H54 (cell line): Measurements from ENCODE around the gene TECRL.

Experiments
- DNase-seq: peaks from one replicate; pipeline ENCODE4 v3.0.0; 2011; ENCODE audit warnings: low spot score, mixed read lengths; ENCODE audit not compliant: insufficient read length
- FAIRE-seq: peaks from 3 replicates; lab custom pipeline; 2011; peaks lifted over from hg19 to GRCh38; lab: Jason Lieb, UNC
- POLR2A ChIP-seq: IDR thresholded peaks from 2 replicates; pipeline ENCODE4 v1.6.1; 2011; ENCODE audit warnings: low read depth, mild to moderate bottlenecking, low read length

TECRL gene, protein sequence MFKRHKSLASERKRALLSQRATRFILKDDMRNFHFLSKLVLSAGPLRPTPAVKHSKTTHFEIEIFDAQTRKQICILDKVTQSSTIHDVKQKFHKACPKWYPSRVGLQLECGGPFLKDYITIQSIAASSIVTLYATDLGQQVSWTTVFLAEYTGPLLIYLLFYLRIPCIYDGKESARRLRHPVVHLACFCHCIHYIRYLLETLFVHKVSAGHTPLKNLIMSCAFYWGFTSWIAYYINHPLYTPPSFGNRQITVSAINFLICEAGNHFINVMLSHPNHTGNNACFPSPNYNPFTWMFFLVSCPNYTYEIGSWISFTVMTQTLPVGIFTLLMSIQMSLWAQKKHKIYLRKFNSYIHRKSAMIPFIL

DNA sequence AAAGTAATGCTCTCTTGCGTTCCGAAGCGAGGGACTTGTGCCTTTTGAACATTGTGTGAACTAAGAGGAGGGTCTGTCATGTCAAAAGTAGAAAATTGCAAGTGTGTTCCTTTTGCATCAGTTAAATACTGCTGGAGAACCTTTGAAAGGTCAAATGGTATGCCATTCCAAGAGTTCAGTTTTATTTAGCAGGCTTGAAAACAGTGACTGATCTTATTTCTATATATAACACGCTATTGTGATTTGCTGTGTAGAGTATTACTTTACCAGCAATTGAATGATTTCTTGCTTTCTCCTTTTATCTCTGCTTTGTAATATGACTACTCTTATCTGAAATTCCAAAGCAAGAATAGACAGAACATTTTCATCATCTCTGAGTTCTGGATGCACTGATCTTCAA lies at the start of gene TECRL:
Gene TECRL (minus strand): TSS at position 151 of the 400 bp plus-strand sequence. CDS start 99 bp downstream, at position 52.
- no peak for FAIRE-seq
- DNase-seq = no peak
- TF ChIP-seq POLR2A = no peak

- FAIRE-seq = no peak
- no peak for DNase-seq
- no peak for TF ChIP-seq POLR2A
Measured at GRCh38 chr4:64432674-64433073, 23.4 kb upstream of the TECRL start.

DNA sequence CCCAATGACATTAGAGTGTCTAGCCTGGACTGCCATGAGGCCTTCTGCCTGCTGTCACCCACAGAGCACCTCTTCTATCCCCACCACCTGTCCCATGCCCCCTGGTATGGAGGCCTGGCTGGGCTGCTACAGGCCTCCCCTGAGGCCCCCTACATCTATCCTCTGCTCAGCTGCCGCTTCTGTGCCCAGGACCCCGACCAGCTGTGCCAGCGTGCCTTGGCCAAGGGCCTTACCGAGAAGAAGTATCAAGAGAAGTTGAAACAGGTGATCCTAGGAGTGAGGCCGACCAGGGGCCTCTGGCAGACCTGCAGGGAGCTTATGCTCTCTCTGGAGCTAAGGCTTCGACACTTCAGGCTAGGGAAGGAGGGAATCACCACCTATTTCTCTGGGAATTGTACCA lies 21.7 kb upstream of the TECRL start:
- no peak for TF ChIP-seq POLR2A
- FAIRE-seq (no peak), DNase-seq (no peak)

GRCh38 chr4:64417974-64418373 lies 8.7 kb upstream of the TECRL start:
- TF ChIP-seq POLR2A = no peak
- DNase-seq (no peak), FAIRE-seq (no peak)

GRCh38 chr4:64407000-64407399 lies 2.2 kb downstream of the TECRL start:
- no peak for FAIRE-seq
- TF ChIP-seq POLR2A = no peak
- DNase-seq = no peak

- FAIRE-seq (no peak), DNase-seq (no peak)
- TF ChIP-seq POLR2A = no peak
Measured at GRCh38 chr4:64405761-64406160, 3.5 kb downstream of the TECRL start.

DNA sequence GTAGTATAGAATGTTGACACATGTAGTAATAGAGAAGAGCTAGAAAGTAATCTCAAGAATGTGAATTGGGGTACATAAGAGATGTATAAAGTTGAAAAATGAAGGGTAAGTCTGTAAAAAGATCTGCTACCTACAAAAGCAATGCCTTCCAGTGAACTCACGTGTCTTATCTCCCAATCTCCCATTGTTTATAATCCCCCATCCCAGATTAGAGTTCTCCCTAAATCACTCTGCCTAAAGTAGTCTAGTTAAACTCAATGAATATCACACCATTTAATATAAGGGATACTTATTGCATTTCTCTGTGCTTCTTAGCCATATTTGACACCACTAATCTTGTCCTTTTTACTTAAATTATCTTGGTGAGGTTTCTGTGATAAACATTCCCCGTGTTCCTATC lies 6.6 kb downstream of the TECRL start:
- no peak for TF ChIP-seq POLR2A
- FAIRE-seq (no peak), DNase-seq (no peak)

DNA sequence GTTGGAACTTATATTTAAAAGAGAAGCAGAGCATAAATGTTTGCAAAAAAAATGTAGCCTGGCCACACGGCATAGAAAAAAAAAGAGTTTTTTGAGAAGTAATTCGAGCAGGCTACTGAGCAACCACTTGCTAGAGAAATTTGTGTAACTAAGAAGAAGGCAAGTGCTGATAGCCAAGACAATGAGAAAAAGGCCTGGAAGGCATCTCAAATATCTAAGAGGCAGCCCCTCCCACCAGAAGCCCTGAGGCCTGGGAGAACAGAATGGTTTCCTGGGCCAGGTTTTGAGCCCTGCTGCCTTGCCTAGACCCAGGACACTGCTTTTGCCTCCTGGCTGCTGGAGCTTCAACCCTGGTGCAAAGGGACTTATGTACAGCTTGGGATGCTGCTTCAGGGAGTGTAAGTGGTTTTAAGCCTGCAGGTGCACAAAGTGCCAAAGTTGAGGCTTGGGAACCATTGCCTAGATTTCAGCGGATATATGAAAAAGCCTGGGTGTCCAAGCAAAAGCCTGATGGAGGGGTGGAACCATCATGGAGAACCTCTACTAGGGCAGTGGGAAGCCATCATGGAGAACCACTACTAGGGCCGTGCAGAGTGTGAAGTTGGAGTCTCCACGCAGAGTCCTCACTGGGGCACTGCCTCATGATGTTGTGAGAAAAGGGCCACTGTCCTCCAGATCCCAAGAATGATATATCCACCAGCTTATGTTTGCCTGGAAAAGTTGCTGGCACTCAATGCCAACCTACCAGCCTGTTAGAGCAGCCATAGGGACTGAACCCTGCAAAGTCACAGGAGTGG lies 9.7 kb downstream of the TECRL start:
- no peak for DNase-seq
- FAIRE-seq = no peak
- no peak for TF ChIP-seq POLR2A

- TF ChIP-seq POLR2A = no peak
- FAIRE-seq (no peak), DNase-seq (no peak)
Measured at GRCh38 chr4:64394469-64394868, 14.8 kb downstream of the TECRL start.

DNA sequence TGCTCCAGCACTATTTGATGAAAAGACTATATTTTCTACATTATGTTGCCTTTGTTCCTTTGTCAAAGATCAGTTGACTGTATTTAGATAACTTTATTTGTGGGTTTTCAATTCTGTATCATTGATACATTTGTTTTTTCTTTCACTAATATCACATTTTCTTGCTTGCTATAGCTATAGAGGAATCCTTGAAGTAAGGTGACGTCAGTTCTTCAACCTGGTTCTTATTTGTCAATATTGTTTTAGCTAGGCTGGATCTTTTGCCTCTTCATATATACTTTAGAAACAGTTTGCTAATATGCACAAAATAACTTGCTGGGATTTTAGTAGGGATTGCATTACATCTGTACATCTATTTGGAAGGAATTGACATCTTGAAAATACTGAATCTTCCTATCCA lies 21.0 kb downstream of the TECRL start:
- no peak for DNase-seq
- TF ChIP-seq POLR2A = no peak
- no peak for FAIRE-seq

GRCh38 chr4:64385220-64385619 lies 24.0 kb downstream of the TECRL start:
- TF ChIP-seq POLR2A = no peak
- FAIRE-seq (no peak), DNase-seq (no peak)

- DNase-seq = no peak
- TF ChIP-seq POLR2A = no peak
- no peak for FAIRE-seq
Measured at GRCh38 chr4:64384237-64385203, 24.7 kb downstream of the TECRL start.

GRCh38 chr4:64368741-64369140 lies 40.5 kb downstream of the TECRL start:
- DNase-seq (no peak), FAIRE-seq (no peak)
- no peak for TF ChIP-seq POLR2A
